SH-SY5Y (cell line): ENCODE measurements around the gene RASGRF2.

Experiments used
- GATA2 ChIP-seq: IDR thresholded peaks from 2 replicates; pipeline ENCODE4 v1.6.1; 2011; ENCODE audit warnings: mild to moderate bottlenecking, low read depth, low read length
- GATA3 ChIP-seq: IDR thresholded peaks from 2 replicates; pipeline ENCODE4 v1.6.1; 2011; ENCODE audit warnings: low read depth, mild to moderate bottlenecking, low read length, moderate library complexity

The RASGRF2 gene

GRCh38 chr5:81265101-81265500 is 304.9 kb downstream of the RASGRF2 start:
- TF ChIP-seq GATA3, result no peak
- TF ChIP-seq GATA2, result no peak

- TF ChIP-seq GATA3 (no peak), GATA2 (no peak)
Observed at GRCh38 chr5:81268521-81269196, 308.5 kb downstream of the RASGRF2 start.

- no peak for TF ChIP-seq GATA3
- no peak for TF ChIP-seq GATA2
Observed at GRCh38 chr5:81269751-81270393, 309.7 kb downstream of the RASGRF2 start.
